ENCODE measurements around the gene ADAMTS9.

Gene ADAMTS9

GRCh38 chr3:64575211-64575844 lies 112.5 kb downstream of the ADAMTS9 start:
- peak; percentile 57 to 68 for ATAC-seq (replicated peaks)
- no peak overlapping the region for H3K4me3 Mint-ChIP-seq
- no peak for DNase-seq

DNA sequence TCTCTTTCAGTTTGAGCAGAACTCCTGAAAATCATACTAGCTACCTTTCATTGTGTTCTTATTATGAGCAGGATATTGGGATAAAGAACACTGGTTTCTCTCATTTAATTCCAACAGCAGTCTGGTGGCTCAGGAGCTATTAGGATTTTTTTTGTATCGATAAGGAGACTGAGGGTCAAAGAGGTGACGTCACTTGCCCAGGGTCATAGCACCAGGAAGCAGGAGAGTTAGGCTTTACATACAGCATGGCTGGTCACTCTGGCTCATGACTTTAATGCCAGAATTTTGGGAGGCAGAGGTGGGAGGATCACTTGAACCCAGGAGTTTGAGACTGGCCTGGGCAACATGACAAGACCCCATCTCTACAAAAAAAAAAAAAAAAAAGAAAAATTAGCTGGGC lies 113.6 kb downstream of the ADAMTS9 start:
- no peaks in the 10 kb centered on the region for H3K27me3 Mint-ChIP-seq

More at GRCh38 chr3:64575211-64575844, 112.5 kb downstream of the ADAMTS9 start:
- Mint-ChIP-seq H3K4me1 (no peaks in the 10 kb centered on the region), H3K9me3 (peaks cover 0 to 2% of the 10 kb centered on the region in 2 donors), H3K27me3 (no peaks in the 10 kb centered on the region), H3K27ac (no peak overlapping the region), H3K36me3 (no peaks in the 10 kb centered on the region)

GRCh38 chr3:64571982-64572381 lies 115.8 kb downstream of the ADAMTS9 start:
- no peak overlapping the region for H3K4me3 Mint-ChIP-seq
- ATAC-seq (replicated peaks) (no peak), DNase-seq (no peak)
- no peaks in the 10 kb centered on the region for H3K9me3 Mint-ChIP-seq
- no peaks in the 10 kb centered on the region for H3K36me3 Mint-ChIP-seq
- H3K27me3 Mint-ChIP-seq, result no peaks in the 10 kb centered on the region
- H3K27ac Mint-ChIP-seq, result no peak overlapping the region
- no peaks in the 10 kb centered on the region for H3K4me1 Mint-ChIP-seq

More for the DNA sequence above, 113.6 kb downstream of the ADAMTS9 start:
- Mint-ChIP-seq H3K27ac (no peak overlapping the region), H3K36me3 (no peaks in the 10 kb centered on the region), H3K4me1 (no peaks in the 10 kb centered on the region), H3K9me3 (peaks cover 0 to 2% of the 10 kb centered on the region in 2 donors), H3K4me3 (no peak overlapping the region)
- no peak for DNase-seq
- ATAC-seq (replicated peaks), result no peak

GRCh38 chr3:64568895-64569517 lies 118.8 kb downstream of the ADAMTS9 start:
- Mint-ChIP-seq H3K9me3 (no peaks in the 10 kb centered on the region), H3K27ac (no peak overlapping the region), H3K36me3 (no peaks in the 10 kb centered on the region), H3K27me3 (no peaks in the 10 kb centered on the region), H3K4me3 (no peak overlapping the region), H3K4me1 (no peaks in the 10 kb centered on the region)
- no peak for ATAC-seq (replicated peaks)
- no peak for DNase-seq

GRCh38 chr3:64566859-64567258 lies 120.9 kb downstream of the ADAMTS9 start:
- no peaks in the 10 kb centered on the region for H3K9me3 Mint-ChIP-seq
- no peaks in the 10 kb centered on the region for H3K36me3 Mint-ChIP-seq
- ATAC-seq (replicated peaks), result no peak
- no peak overlapping the region for H3K27ac Mint-ChIP-seq
- H3K27me3 Mint-ChIP-seq, result no peaks in the 10 kb centered on the region
- no peaks in the 10 kb centered on the region for H3K4me1 Mint-ChIP-seq
- DNase-seq, result no peak
- H3K4me3 Mint-ChIP-seq, result no peak overlapping the region

DNA sequence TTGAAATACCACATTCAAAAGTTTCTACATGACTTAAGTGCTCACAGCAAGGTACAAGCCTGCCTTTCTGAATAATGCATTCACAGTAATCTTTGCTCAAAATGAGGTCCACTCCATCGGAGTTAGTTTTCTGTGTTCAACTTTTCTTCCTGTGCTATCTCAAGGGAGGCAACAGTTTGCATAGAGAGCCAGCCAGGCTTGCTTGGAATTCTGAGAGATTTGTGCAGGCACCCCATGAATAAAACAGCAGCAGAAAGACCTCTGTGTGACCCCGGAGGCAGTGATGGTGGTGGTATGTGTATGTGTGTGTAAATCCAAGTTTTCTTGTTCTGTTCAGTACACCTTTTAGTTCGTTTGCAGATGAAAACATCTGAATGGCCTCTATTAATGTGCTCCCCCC lies 124.0 kb downstream of the ADAMTS9 start:
- H3K27ac Mint-ChIP-seq, result no peak overlapping the region
- DNase-seq, result no peak
- no peaks in the 10 kb centered on the region for H3K27me3 Mint-ChIP-seq
- no peaks in the 10 kb centered on the region for H3K36me3 Mint-ChIP-seq
- no peak for ATAC-seq (replicated peaks)
- no peak overlapping the region for H3K4me3 Mint-ChIP-seq
- H3K9me3 Mint-ChIP-seq, result peaks cover 0 to 2% of the 10 kb centered on the region in 2 donors
- no peaks in the 10 kb centered on the region for H3K4me1 Mint-ChIP-seq

DNA sequence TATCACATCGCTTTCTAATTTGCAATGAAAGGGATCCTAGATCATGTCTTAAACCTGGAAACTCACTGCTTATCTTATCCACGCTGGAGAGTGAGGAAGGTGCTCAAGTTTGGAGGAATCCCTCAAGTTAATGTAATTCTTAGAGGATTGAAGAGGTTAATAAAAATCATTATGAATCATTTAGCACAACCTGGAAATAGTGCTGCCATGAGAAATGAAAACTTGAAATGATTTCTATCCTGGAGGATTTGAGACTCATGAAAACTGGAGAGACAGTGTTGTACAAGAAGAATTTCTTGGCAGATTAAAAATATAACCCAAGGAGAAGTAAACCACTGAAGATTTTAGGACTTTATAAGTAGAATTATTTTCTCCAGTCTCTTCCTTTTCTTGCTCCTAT lies 125.9 kb downstream of the ADAMTS9 start:
- peaks cover under 1 to 2% of the 10 kb centered on the region in 2 donors for H3K9me3 Mint-ChIP-seq
- H3K27me3 Mint-ChIP-seq, result no peaks in the 10 kb centered on the region
- DNase-seq, result no peak
- H3K4me3 Mint-ChIP-seq, result no peak overlapping the region
- H3K4me1 Mint-ChIP-seq, result no peaks in the 10 kb centered on the region
- no peak overlapping the region for H3K27ac Mint-ChIP-seq
- ATAC-seq (replicated peaks), result no peak
- no peaks in the 10 kb centered on the region for H3K36me3 Mint-ChIP-seq

DNA sequence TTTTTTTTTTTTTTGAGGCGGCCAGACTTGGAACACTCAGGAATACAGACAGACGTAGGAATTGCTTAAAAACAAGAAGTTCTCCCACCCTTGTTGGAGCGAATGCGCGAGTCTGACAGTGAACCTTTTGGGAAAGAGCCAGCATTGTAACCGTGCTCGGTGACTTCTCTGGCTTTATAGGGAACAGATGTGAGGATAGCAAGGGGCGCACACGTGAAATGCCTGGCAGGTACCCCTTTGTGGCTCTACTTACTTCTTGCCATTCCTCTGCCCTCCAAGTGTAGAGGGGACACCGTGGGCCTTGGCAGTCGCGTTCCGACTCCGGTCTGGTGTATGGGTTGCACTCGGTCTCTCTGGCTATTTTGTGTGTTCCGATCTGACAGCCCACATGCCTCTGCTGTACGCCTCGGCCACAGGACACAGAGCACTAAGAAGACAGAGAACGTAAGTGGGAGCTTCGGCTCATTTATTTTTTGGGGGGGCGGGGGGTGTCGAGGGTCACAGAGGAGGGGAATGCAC lies 126.4 kb downstream of the ADAMTS9 start:
- Mint-ChIP-seq H3K36me3 (no peaks in the 10 kb centered on the region), H3K4me1 (no peaks in the 10 kb centered on the region), H3K27me3 (no peaks in the 10 kb centered on the region), H3K27ac (no peak overlapping the region), H3K4me3 (no peak overlapping the region), H3K9me3 (peaks cover 2 to 4% of the 10 kb centered on the region in 2 donors)
- ATAC-seq (replicated peaks), result no peak
- no peak for DNase-seq

- no peak overlapping the region for H3K27ac Mint-ChIP-seq
- ATAC-seq (replicated peaks) (no peak), DNase-seq (no peak)
- peaks cover 2 to 4% of the 10 kb centered on the region in 2 donors for H3K9me3 Mint-ChIP-seq
- H3K27me3 Mint-ChIP-seq, result no peaks in the 10 kb centered on the region
- H3K4me1 Mint-ChIP-seq, result no peaks in the 10 kb centered on the region
- no peak overlapping the region for H3K4me3 Mint-ChIP-seq
- H3K36me3 Mint-ChIP-seq, result no peaks in the 10 kb centered on the region
These were observed 127.0 kb downstream of the ADAMTS9 start for GRCh38 chr3:64560791-64561190.

- DNase-seq (no peak), ATAC-seq (replicated peaks) (no peak)
- H3K4me3 Mint-ChIP-seq, result no peak overlapping the region
- H3K27ac Mint-ChIP-seq, result no peak overlapping the region
- peaks cover 0 to 4% of the 10 kb centered on the region in 2 donors for H3K27me3 Mint-ChIP-seq
- H3K9me3 Mint-ChIP-seq, result peaks cover 4% of the 10 kb centered on the region in 2 donors
- no peaks in the 10 kb centered on the region for H3K36me3 Mint-ChIP-seq
- H3K4me1 Mint-ChIP-seq, result no peaks in the 10 kb centered on the region
These were observed 128.2 kb downstream of the ADAMTS9 start for GRCh38 chr3:64559588-64559987.

- DNase-seq, result no peak
- peaks cover 0 to 4% of the 10 kb centered on the region in 2 donors for H3K27me3 Mint-ChIP-seq
These were observed 131.8 kb downstream of the ADAMTS9 start for GRCh38 chr3:64556046-64556445.

GRCh38 chr3:64555351-64555750 lies 132.4 kb downstream of the ADAMTS9 start:
- no peak overlapping the region for H3K27ac Mint-ChIP-seq
- DNase-seq (no peak), ATAC-seq (replicated peaks) (no peak)
- H3K4me1 Mint-ChIP-seq, result no peaks in the 10 kb centered on the region
- no peaks in the 10 kb centered on the region for H3K36me3 Mint-ChIP-seq
- H3K27me3 Mint-ChIP-seq, result peaks cover 0 to 4% of the 10 kb centered on the region in 2 donors
- H3K9me3 Mint-ChIP-seq, result peaks cover 3 to 4% of the 10 kb centered on the region in 2 donors
- H3K4me3 Mint-ChIP-seq, result no peak overlapping the region

More at GRCh38 chr3:64556046-64556445, 131.8 kb downstream of the ADAMTS9 start:
- no peaks in the 10 kb centered on the region for H3K4me1 Mint-ChIP-seq
- no peaks in the 10 kb centered on the region for H3K36me3 Mint-ChIP-seq
- no peak for ATAC-seq (replicated peaks)
- H3K4me3 Mint-ChIP-seq, result no peak overlapping the region
- peaks cover 3 to 4% of the 10 kb centered on the region in 2 donors for H3K9me3 Mint-ChIP-seq
- H3K27ac Mint-ChIP-seq, result no peak overlapping the region

GRCh38 chr3:64554096-64554920 lies 133.5 kb downstream of the ADAMTS9 start:
- Mint-ChIP-seq H3K36me3 (no peaks in the 10 kb centered on the region), H3K4me3 (no peak overlapping the region), H3K9me3 (peaks cover 4% of the 10 kb centered on the region in 2 donors), H3K27me3 (peaks cover 0 to 4% of the 10 kb centered on the region in 2 donors), H3K27ac (no peak overlapping the region), H3K4me1 (no peaks in the 10 kb centered on the region)
- ATAC-seq (replicated peaks) (no peak), DNase-seq (no peak)

DNA sequence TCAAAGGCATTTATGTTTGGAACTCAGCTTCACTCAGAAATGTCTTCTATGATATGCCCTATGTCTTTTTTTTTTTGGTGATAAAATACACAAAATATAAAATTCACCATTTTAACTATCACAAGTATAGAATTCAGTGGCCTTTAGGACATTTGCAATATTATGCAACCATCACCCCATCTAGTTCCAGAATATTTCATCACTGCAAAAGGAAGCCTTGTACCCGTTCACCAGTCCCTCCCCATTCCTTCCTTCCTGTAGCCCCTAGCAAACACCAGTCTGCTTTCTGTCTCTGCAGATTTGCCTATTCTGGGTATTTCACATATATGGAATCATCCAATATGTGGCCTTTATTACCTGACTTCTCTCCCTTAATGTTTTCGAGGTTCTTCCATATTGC lies 134.8 kb downstream of the ADAMTS9 start:
- no peak overlapping the region for H3K27ac Mint-ChIP-seq
- peaks cover 0 to 4% of the 10 kb centered on the region in 2 donors for H3K27me3 Mint-ChIP-seq

More for the DNA sequence above, 134.8 kb downstream of the ADAMTS9 start:
- Mint-ChIP-seq H3K4me3 (no peak overlapping the region), H3K9me3 (peaks cover 4% of the 10 kb centered on the region in 2 donors), H3K36me3 (no peaks in the 10 kb centered on the region), H3K4me1 (no peaks in the 10 kb centered on the region)
- DNase-seq (no peak), ATAC-seq (replicated peaks) (no peak)
